Caco-2 (cell line): Measurements from ENCODE around the gene ANAPC2. TPM values are rescaled to one million over a fixed set of nuclear protein-coding genes. Genes with fewer than 3 reads are reported as not detected.

Experiments used
- BruUV-seq: library from RNA; stranded (reverse); fragments of 400-500 nt; replicated peaks from 2 replicates; lab custom pipeline; 2021; lab: Mats Ljungman, UMichigan
- CTCF ChIA-PET: fragments of 300-600 bp; sonication (Branson Sonifier 250); formaldehyde crosslinking; loops from one replicate; lab custom pipeline; 2022; ENCODE audit warnings: antibody characterized with exemption; lab: Charles Lee
- POLR2A ChIA-PET: fragments of 300-600 bp; sonication (Branson Sonifier 250); formaldehyde crosslinking; loops from one replicate; lab custom pipeline; 2022; ENCODE audit warnings: antibody characterized with exemption; lab: Charles Lee
- DNase-seq, 2 experiments: peaks; one replicate each; pipeline versions ENCODE4 v3.0.0 to v3.0.0-alpha.2; 2020 to 2022
- H3K27me3 ChIP-seq: replicated peaks from 2 replicates; pipeline ENCODE4 v1.6.0; 2011; ENCODE audit warnings: low read length; ENCODE audit not compliant: control insufficient read depth, insufficient read depth
- H3K36me3 ChIP-seq: 2 replicates; pipeline ENCODE4 v1.5.1; 2011; ENCODE audit warnings: low read length; ENCODE audit not compliant: control insufficient read depth, insufficient read depth
- H3K4me1 ChIP-seq: fragments of 250-450 bp; sonication (Bioruptor Pico); 2 replicates; pipeline ENCODE4 v1.5.1; 2020; ENCODE audit warnings: mild to moderate bottlenecking
- H3K4me3 ChIP-seq: 2 replicates; pipeline ENCODE4 v1.5.1; 2011; ENCODE audit warnings: low read depth, mild to moderate bottlenecking, control low read depth, low read length
- H3K9me3 ChIP-seq: fragments of 250-450 bp; sonication (Bioruptor Pico); 2 replicates; pipeline ENCODE4 v1.5.1; 2020; ENCODE audit warnings: mild to moderate bottlenecking, moderate library complexity
- H3K27ac Mint-ChIP-seq: one replicate; pipeline ENCODE4 v1.8.0; 2022; ENCODE audit warnings: mixed read lengths; ENCODE audit not compliant: unreplicated experiment
- H3K27me3 Mint-ChIP-seq: one replicate; pipeline ENCODE4 v1.8.0; 2022; ENCODE audit warnings: mixed read lengths; ENCODE audit not compliant: insufficient read depth, unreplicated experiment
- H3K36me3 Mint-ChIP-seq: one replicate; pipeline ENCODE4 v1.8.0; 2022; ENCODE audit warnings: mild to moderate bottlenecking, mixed read lengths; ENCODE audit not compliant: insufficient read depth, unreplicated experiment
- H3K4me1 Mint-ChIP-seq: one replicate; pipeline ENCODE4 v1.8.0; 2022; ENCODE audit warnings: low read depth, mixed read lengths; ENCODE audit not compliant: unreplicated experiment
- H3K4me3 Mint-ChIP-seq: one replicate; pipeline ENCODE4 v1.8.0; 2022; ENCODE audit warnings: mild to moderate bottlenecking, moderate library complexity, mixed read lengths; ENCODE audit not compliant: unreplicated experiment
- H3K9me3 Mint-ChIP-seq: one replicate; pipeline ENCODE4 v1.8.0; 2022; ENCODE audit warnings: mixed read lengths; ENCODE audit not compliant: unreplicated experiment
- intact Hi-C: fragments of 100-400 bp; cut with micrococcal nuclease; formaldehyde crosslinking; loops from one replicate; pipeline ENCODE4 v1.10.0; 2022; ENCODE audit not compliant: unreplicated experiment
- total RNA-seq: library from RNA; stranded (reverse); gene quantifications from 2 replicates; pipeline ENCODE4 v1.2.3, GENCODE V29; 2022
- TF ChIP-seq, protein P1 (sequence below), 2 experiments: fragments of 200-600 bp in 1 of 2; IDR thresholded peaks; 1 replicate in 1 of 2; 2 replicates in 1 of 2; pipeline versions ENCODE4 v1.5.1 to v1.8.0; 2011 to 2022; ENCODE audit warnings: antibody characterized with exemption in 1 of 2, control low read depth in 1 of 2, inconsistent platforms in 1 of 2, low read depth in 1 of 2, low read length in 1 of 2, mild to moderate bottlenecking in 1 of 2, moderate library complexity in 1 of 2; ENCODE audit not compliant: insufficient read depth in 1 of 2, severe bottlenecking in 1 of 2, unreplicated experiment in 1 of 2

Gene ANAPC2
- total RNA-seq, 1 experiment from 2014 or later: 67.5 TPM

GRCh38 chr9:137128862-137129455, 59.4 kb downstream of the ANAPC2 start:
- H3K9me3 Mint-ChIP-seq: no peaks in the 10 kb centered on the region
- no peaks in the 10 kb centered on the region for H3K27me3 Mint-ChIP-seq
- BruUV-seq: no TSS peak
- CTCF ChIA-PET: interaction anchor here (0.9 to 1.5 kb wide), 5 partner anchors 34 to 108 kb away, joined by 4 to 8 read pairs (median 5); partner anchors contain the start of genes NPDC1 and TPRN
- Histone ChIP-seq H3K36me3 (no peaks in the 10 kb centered on the region), H3K9me3 (no peaks in the 10 kb centered on the region), H3K27me3 (no peaks in the 10 kb centered on the region), H3K4me1 (0 out of 2 replicates have a peak, but pooled peaks cover 9% of the 10 kb centered on the region), H3K4me3 (peak overlapping the region; percentile 87)
- peak in 1 of 2 experiments; percentile 47 for DNase-seq
- intact Hi-C loops: loop anchor here (5.0 kb wide), 1 partner anchor 38 kb away; no protein-coding TSS in a partner anchor
- H3K4me1 Mint-ChIP-seq: peaks cover 21% of the 10 kb centered on the region
- H3K4me3 Mint-ChIP-seq: peak overlapping the region; percentile 82
- POLR2A ChIA-PET: interaction anchor here (0.7 to 1.1 kb wide), 4 partner anchors 22 to 359 kb away, joined by 3 to 9 read pairs (median 6); partner anchors contain the start of genes SSNA1 and TUBB4B
- H3K36me3 Mint-ChIP-seq: peaks cover 10% of the 10 kb centered on the region
- peak overlapping the region; percentile 89 for H3K27ac Mint-ChIP-seq
- TF ChIP-seq, protein P1, sequence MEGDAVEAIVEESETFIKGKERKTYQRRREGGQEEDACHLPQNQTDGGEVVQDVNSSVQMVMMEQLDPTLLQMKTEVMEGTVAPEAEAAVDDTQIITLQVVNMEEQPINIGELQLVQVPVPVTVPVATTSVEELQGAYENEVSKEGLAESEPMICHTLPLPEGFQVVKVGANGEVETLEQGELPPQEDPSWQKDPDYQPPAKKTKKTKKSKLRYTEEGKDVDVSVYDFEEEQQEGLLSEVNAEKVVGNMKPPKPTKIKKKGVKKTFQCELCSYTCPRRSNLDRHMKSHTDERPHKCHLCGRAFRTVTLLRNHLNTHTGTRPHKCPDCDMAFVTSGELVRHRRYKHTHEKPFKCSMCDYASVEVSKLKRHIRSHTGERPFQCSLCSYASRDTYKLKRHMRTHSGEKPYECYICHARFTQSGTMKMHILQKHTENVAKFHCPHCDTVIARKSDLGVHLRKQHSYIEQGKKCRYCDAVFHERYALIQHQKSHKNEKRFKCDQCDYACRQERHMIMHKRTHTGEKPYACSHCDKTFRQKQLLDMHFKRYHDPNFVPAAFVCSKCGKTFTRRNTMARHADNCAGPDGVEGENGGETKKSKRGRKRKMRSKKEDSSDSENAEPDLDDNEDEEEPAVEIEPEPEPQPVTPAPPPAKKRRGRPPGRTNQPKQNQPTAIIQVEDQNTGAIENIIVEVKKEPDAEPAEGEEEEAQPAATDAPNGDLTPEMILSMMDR (IDR thresholded peaks at IDR 0.05; ENCODE audit: insufficient read depth in 1 of 2, low read depth in 1 of 2, low read length in 1 of 2, severe bottlenecking in 1 of 2, unreplicated experiment in 1 of 2): no peak

- no peaks in the 10 kb centered on the region for H3K36me3 ChIP-seq
- ChIA-PET POLR2A (interaction anchor here (0.6 to 1.5 kb wide), 4 partner anchors 73 to 335 kb away, joined by 3 to 6 read pairs (median 4); partner anchors contain the start of gene TUBB4B), CTCF (interaction anchor here (0.9 to 1.2 kb wide), 7 partner anchors 22 to 108 kb away, joined by 4 to 12 read pairs (median 5); partner anchors contain the start of genes ANAPC2, MAN1B1, RNF224 and SSNA1)
- peak overlapping the region; percentile 87 for H3K4me3 ChIP-seq
- TF ChIP-seq, protein P1 (IDR thresholded peaks at IDR 0.05; ENCODE audit: insufficient read depth in 1 of 2, low read depth in 1 of 2, low read length in 1 of 2, severe bottlenecking in 1 of 2, unreplicated experiment in 1 of 2): no peak
- Mint-ChIP-seq H3K9me3 (no peaks in the 10 kb centered on the region), H3K4me1 (peaks cover 21% of the 10 kb centered on the region), H3K36me3 (peaks cover 10% of the 10 kb centered on the region), H3K27ac (peak overlapping the region; percentile 89), H3K27me3 (no peaks in the 10 kb centered on the region), H3K4me3 (peak overlapping the region; percentile 82)
- intact Hi-C loops: loop anchor here (5.0 kb wide), 1 partner anchor 39 kb away; no protein-coding TSS in a partner anchor
- TSS peak; percentile 65 for BruUV-seq
- 0 out of 2 replicates have a peak, but pooled peaks cover 9% of the 10 kb centered on the region for H3K4me1 ChIP-seq
- H3K9me3 ChIP-seq: no peaks in the 10 kb centered on the region
- DNase-seq: peak; percentile 52 to 70
- H3K27me3 ChIP-seq: no peaks in the 10 kb centered on the region
Observed at GRCh38 chr9:137128158-137128861, 60.0 kb downstream of the ANAPC2 start.
